HG02623 (cell line): Measurements from ENCODE around the gene PLEKHM2.
"Not testable (repeated sequence)": the region's sequence is repeated elsewhere in the genome, so short reads cannot be mapped to it uniquely, and the experiment has no call there.

Source experiments
- ATAC-seq: cut with Tn5 transposase; IDR thresholded peaks from one replicate; pipeline ENCODE4 v1.9.1; 2021; ENCODE audit warnings: moderate library complexity; ENCODE audit not compliant: unreplicated experiment

Gene PLEKHM2

DNA sequence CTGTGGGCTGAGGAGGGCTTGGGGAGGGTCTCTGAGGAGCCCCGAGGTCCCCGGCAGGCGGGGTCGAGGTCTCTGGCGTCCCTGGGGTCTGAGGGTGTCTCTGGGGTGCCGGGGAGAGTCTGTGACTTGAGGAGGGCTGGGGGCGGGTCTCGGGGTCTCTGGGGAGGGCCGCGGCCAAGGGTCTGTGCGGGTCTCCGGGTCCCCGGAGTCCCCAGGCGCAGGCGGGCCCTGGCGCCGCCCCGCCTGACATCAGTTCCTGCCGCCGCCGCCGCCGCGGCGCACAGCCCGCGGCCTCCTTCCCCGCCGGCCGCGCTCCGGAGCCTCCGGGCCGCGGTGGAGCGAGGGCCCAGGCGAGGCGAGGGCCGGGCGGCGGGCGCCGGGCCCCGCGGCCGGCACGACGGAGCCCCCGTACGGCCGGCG is at the start of gene PLEKHM2:
TSS of gene PLEKHM2 (plus strand) at position 279 of the 420 bp plus-strand sequence. CDS start 239 bp downstream, outside the sequence.
- ATAC-seq, result no peak

DNA sequence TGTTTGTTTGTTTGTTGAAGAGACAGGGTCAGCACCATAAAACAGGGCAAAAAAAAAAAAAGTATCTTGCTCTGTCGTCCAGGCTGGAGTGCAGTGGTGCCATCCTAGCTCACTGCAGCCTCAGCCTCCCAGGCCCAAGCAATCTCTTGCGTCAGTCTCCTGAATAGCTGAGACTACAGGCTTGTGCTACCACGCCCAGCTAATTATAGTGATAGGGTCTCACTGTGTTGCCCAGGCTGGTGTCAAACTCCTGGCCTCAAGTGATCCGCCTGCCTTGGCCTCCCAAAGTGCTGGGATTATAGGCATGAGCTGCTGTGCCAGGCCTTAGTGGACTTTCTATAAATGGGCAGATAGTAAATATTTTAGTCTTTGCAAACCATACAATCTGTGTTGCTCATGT is 47.7 kb upstream of the PLEKHM2 start:
- ATAC-seq, result no peak

DNA sequence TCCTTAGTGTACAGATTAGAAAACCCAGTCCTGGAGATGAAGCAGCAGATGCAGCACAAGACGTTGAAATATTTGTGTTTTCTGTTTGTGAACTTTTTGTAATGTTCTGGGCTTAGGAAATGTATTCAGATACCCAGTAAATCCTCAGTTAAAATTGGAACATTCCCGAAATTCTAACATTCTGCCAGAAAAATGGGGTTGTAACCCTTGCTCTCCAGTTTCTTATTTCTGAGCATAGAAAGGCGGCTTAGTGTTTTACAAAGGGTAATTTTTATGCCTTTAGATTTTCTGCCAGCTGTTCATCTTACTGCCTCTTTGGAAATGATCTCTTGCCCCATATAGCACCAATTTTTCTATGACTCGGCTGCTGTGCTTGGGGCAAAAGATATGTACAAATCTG is 46.3 kb upstream of the PLEKHM2 start:
- ATAC-seq, result no peak

GRCh38 chr1:15639262-15639661 is 44.9 kb upstream of the PLEKHM2 start:
- no peak for ATAC-seq

DNA sequence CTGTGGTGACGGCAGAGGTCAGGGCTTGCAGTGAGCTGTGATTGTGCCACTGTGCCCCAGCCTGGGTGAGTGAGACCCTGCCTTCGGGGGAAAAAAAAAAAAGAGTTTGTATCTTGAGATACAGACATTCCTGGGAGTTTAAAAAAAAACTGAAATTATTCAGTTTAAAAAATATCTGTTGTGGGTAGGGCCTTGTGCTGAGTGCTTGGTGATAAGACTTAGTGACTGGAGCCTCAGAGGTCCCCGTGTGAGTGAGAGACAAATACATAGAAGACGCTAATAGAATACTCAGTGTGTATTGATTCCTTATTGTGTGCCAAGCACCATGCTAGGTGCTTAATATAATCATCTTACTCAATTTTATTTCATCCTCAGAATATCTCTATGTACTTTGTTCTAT is 44.2 kb upstream of the PLEKHM2 start:
- no peak for ATAC-seq

GRCh38 chr1:15640667-15641066 is 43.5 kb upstream of the PLEKHM2 start:
- ATAC-seq, result no peak

DNA sequence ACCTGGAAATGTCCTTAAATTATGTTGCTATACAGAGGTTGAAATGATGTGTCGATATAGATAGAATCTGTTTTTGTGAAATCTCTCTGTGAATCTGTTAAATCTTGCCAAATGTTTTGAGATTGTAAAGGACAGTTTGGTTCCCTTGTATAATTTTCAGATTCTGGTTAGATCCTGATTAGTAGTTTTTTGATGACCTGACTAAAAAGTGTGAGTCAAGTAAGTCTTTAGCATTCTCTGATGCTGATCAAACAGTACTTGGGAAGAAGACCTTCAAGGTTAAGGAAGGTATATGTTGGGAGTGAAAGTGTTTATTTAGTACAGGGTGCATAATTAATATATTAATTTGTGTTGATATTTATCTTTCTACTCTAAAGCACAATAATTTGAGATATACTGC is 34.2 kb upstream of the PLEKHM2 start:
- ATAC-seq, result no peak

DNA sequence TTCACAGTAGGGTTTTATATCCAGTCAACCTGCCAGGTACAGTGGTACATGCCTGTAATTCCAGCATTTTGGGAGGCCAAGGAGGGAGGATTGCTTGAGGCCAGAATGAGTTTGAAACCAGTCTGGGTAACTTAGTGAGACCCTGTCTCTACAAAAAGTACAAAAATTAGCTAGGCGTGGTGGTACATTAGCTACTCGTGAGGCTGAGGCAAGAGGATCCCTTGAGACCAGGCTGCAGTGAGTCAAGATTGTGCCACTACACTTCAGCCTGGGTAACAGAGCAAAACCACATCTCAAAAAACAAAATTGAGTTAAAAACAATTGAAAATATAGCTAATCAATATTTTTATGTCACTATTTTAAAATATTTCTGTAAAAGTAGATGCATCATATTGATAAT is 33.7 kb upstream of the PLEKHM2 start:
- ATAC-seq, result no peak

- ATAC-seq, result not testable (repeated sequence)
Observed at GRCh38 chr1:15652130-15652529, 32.0 kb upstream of the PLEKHM2 start.

GRCh38 chr1:15654091-15654690 is 29.9 kb upstream of the PLEKHM2 start:
- no peak for ATAC-seq

DNA sequence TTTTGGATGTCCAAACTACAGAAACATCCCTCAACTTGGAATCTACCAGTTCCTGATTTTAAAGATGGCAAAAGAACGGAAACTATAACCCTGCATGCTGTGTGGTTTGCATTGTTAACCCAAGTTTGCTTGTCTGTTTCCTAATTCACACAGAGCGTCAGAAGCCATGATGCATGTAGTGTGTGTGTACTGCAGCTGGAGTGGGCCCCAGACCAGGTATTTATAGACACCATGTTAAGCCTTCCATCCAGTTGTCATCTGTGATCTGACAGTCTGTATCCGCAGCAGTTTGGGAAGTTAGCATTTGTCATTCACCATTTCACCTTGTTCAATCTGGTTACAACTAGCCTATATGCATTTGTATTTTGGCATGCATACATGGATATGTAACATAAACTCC is 27.7 kb upstream of the PLEKHM2 start:
- no peak for ATAC-seq

- ATAC-seq, result no peak
Observed at GRCh38 chr1:15657021-15657420, 27.1 kb upstream of the PLEKHM2 start.

DNA sequence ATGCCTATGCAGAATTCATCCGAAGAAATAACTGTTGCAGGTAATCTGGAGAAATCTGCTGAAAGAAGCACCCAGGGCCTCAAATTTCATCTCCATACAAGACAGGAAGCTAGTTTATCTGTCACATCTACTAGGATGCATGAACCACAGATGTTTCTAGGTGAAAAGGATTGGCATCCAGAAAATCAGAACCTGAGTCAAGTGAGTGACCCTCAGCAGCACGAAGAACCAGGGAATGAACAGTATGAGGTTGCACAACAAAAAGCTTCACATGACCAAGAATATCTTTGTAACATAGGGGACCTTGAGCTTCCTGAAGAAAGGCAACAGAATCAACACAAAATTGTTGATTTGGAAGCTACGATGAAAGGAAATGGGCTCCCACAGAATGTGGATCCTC is 24.0 kb upstream of the PLEKHM2 start:
- ATAC-seq, result no peak

DNA sequence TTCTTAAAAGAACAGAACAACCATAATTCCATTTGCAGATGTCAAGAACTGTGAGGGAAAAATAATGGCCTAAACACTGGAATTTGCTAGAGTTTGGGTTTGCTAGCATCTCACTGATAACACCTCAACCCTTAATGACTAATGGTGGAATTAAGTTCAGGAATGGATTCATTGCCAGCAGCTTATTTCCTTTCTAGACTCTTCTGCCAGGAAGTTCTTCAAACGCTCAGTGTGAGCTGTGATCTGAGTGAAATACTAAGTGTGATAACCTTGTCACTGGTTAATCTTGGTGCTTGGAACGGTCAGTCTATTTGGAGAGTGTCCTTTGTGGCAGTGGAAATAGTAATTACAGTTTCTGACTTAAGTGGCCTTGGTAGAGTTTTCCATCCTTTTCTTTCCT is 21.6 kb upstream of the PLEKHM2 start:
- ATAC-seq, result no peak

DNA sequence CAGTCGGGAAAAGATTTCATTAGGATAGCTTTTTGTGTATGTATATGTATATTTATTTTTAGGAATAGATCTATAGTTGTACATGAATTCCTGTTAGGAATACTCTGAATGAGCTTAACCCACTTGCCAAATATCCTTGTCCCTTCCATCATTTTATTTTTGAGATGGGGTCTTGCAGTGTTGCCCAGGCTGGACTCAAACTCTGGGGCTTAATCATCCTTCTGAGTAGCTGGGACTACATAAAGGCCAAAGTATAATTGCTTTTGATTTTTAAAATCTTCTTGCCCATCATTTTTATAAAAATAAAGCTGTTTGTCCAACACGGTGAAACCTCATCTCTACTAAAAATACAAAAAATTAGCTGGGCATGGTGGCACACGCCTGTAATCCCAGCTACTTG is 20.2 kb upstream of the PLEKHM2 start:
- ATAC-seq, result no peak

DNA sequence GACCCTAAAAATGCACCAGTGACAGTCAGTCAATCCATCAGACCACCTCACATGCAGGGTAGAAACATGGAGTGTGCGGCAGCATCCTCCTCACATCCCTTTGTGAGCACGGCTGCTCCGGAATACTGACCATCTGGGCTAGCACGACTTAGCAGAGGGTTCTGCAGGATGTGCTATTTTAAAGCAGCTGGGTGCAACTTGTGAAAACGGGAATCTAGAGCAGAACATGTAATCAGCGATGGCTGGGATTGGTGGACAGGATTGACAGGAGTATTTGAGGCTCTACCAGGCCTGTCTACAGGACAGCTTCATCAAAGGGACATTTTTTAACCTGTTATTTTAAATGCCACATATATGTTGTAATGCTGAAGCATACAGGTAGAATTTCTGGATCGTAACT is 16.8 kb upstream of the PLEKHM2 start:
- ATAC-seq, result no peak

GRCh38 chr1:15668089-15668754 is 15.9 kb upstream of the PLEKHM2 start:
- ATAC-seq, result no peak

DNA sequence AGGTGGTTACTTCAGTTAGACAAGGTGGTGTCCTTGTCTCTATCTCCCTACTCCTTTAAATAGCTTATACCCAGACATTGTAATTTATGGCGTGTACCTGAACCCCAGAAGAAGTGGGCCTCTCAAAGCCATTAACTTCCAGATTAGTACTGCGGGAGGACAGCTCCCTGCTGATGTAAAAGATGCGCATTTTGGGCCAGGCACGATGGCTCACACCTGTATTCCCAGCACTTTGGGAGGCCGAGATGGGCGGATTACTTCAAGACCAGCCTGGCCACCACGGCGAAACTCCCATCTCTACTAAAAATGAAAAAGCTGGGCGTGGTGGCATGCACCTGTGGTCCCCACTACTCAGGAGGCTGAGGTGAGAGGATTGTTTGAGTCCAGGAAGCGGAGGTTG is 15.0 kb upstream of the PLEKHM2 start:
- no peak for ATAC-seq

DNA sequence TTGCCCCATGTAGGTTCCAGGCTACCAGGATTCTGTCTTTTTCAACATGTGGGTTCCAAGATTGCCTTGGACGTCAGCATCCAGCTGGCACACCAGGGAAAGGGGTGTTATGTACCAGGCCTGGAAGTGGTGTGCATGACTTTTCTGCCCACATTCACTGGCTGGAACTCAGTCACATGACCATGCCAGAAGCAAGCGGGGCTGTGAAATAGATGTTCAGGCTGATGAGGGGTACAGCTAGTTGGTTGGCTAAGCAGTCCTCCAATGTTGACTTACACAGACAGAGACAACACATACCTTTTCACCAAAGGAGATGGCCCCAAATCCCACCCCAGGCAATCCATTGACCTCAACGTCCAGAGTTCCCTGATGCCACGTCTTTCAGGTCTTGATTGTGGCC is 14.3 kb upstream of the PLEKHM2 start:
- no peak for ATAC-seq

DNA sequence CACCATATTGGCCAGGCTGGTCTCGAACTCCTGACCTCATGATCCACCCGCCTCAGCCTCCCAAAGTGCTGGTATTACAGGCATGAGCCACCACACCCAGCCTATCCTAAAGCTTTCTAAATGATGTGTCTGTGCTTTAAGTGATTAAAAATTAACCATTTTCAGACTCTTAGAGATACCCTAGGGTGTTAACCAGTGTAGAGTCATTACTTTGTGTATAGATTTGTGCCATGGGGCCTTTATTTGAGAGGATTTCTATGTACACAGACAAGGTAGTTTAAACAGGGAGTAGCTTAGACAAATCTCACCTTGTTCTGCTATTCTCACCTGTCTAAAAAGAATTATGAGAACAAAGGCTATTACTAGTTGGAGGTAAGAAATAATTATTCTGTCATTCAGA is 12.7 kb upstream of the PLEKHM2 start:
- ATAC-seq, result no peak

DNA sequence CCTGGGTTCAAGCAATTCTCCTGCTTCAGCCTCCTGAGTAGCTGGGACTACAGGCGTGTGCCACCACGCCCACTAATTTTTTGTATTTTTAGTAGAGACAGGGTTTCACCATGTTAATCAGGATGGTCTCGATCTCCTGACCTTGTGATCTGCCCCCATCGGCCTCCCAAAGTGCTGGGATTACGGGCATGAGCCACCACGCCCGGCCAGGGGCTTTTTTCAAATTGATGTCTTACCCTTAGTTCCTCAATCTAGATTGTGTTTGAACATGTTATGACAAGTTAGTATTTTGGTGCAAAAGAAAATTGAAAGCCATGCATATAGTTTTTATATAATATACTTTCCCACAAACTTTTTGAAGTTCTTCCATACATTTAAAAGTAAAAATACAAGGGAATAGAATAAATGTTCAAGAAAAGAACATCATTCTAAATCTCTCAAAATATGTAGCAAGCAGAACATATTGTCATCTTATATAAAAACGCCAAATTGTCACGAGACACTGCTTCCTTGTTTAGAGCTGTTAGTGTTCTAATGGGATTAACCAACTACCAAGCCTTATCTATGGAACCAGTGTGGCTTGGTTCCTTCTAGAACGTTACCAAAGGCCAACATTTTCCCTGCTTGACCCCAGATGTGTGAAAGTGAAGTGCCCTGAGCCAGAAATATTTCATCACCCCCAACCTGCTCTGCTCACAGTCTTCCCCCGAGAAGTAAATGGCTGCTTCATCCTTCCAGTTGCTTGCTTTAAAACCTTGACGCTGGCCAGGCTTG is 9.5 kb upstream of the PLEKHM2 start:
- ATAC-seq, result no peak

DNA sequence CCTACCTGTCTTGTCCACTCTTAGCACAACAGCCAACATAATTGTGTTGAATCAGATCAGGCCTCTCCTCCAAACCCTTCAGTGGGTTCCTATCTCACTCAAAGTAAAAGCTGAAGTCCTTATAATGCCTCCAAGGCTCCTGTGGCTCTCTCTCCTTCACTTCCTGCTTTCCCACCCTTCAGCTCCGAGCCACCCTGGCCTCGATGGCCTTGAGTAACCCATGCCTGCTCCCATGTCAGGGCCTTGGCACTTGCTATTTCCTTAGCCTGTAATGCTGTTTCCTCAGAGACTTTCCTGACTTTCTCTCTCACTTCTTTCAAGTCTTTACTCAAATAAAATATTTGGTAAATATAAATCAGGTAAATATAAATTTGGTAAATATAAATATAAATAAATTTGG is 8.1 kb upstream of the PLEKHM2 start:
- ATAC-seq, result no peak
